IMR-90 (cell line): ENCODE measurements around the gene SRMS. TPM values are rescaled to one million over a fixed set of nuclear protein-coding genes. Genes with fewer than 3 reads are reported as not detected.
"Not testable (repeated sequence)": the region's sequence is repeated elsewhere in the genome, so short reads cannot be mapped to it uniquely, and the experiment has no call there.

ENCODE experiments used
- ATAC-seq: fragments of 200-7000 bp; cut with Tn5 transposase; 2 replicates; pipeline ENCODE4 v1.9.1; 2020; ENCODE audit warnings: low read depth, mild to moderate bottlenecking, moderate library complexity
- BruUV-seq: library from RNA; stranded (reverse); fragments of 400-500 nt; replicated peaks from 2 replicates; lab custom pipeline; 2021; lab: Mats Ljungman, UMichigan
- CTCF ChIA-PET: fragments of 300-600 bp; formaldehyde crosslinking; extraction: SDS; loops from one replicate; lab custom pipeline; 2021; ENCODE audit warnings: antibody characterized with exemption; lab: Yijun Ruan, JAX
- POLR2A ChIA-PET: fragments of 300-600 bp; sonication (Branson Sonifier 250); formaldehyde crosslinking; loops from one replicate; lab custom pipeline; 2022; ENCODE audit warnings: antibody characterized with exemption; ENCODE audit not compliant: unreplicated experiment; lab: Charles Lee
- DNase-seq: peaks from one replicate; pipeline ENCODE4 v3.0.0; 2013
- H2AFZ ChIP-seq: replicated peaks from 2 replicates; pipeline ENCODE3; 2013; ENCODE audit warnings: low read length, mild to moderate bottlenecking; ENCODE audit not compliant: poor library complexity
- H2AK5ac ChIP-seq: 2 replicates; pipeline ENCODE4 v1.6.1; 2013; ENCODE audit warnings: low read depth, low read length, inconsistent platforms
- H2AK9ac ChIP-seq: replicated peaks from 2 replicates; pipeline ENCODE3; 2013; ENCODE audit warnings: mild to moderate bottlenecking, low read depth, low read length, moderate library complexity; ENCODE audit not compliant: poor library complexity
- H2BK120ac ChIP-seq: 2 replicates; pipeline ENCODE4 v1.6.1; 2013; ENCODE audit warnings: low read depth, low read length, inconsistent platforms
- H2BK15ac ChIP-seq: 3 replicates; pipeline ENCODE4 v1.6.1; 2013; ENCODE audit warnings: low read depth, low read length, inconsistent platforms
- H2BK20ac ChIP-seq: 2 replicates; pipeline ENCODE4 v1.6.1; 2013; ENCODE audit warnings: low read depth, mild to moderate bottlenecking, inconsistent platforms, low read length, moderate library complexity
- H2BK5ac ChIP-seq: 2 replicates; pipeline ENCODE4 v1.6.1; 2013; ENCODE audit warnings: mild to moderate bottlenecking, low read depth, low read length, inconsistent platforms; ENCODE audit not compliant: poor library complexity, severe bottlenecking
- H3K14ac ChIP-seq: replicated peaks from 2 replicates; pipeline ENCODE4 v1.6.1; 2013; ENCODE audit warnings: low read depth, low read length, inconsistent platforms
- H3K18ac ChIP-seq: 2 replicates; pipeline ENCODE4 v1.6.1; 2013; ENCODE audit warnings: low read depth, low read length, control low read depth
- H3K23ac ChIP-seq: 2 replicates; pipeline ENCODE4 v1.6.1; 2013; ENCODE audit warnings: low read depth, low read length, inconsistent platforms
- H3K27ac ChIP-seq: 2 replicates; pipeline ENCODE4 v1.5.1; 2013; ENCODE audit warnings: mild to moderate bottlenecking, control low read depth, low read length; ENCODE audit not compliant: insufficient read depth
- H3K27me3 ChIP-seq: 2 replicates; pipeline ENCODE4 v1.6.1; 2013; ENCODE audit warnings: low read length; ENCODE audit not compliant: control insufficient read depth, insufficient read depth
- H3K36me3 ChIP-seq: 2 replicates; pipeline ENCODE4 v1.6.1; 2013; ENCODE audit warnings: low read length, mixed read lengths; ENCODE audit not compliant: control insufficient read depth, insufficient read depth
- H3K4ac ChIP-seq: 2 replicates; pipeline ENCODE4 v1.6.1; 2013; ENCODE audit warnings: low read depth, low read length, inconsistent platforms
- H3K4me1 ChIP-seq: 2 replicates; pipeline ENCODE4 v1.6.1; 2013; ENCODE audit warnings: low read length, mixed read lengths; ENCODE audit not compliant: control insufficient read depth, insufficient read depth
- H3K4me2 ChIP-seq: 2 replicates; pipeline ENCODE4 v1.6.1; 2013; ENCODE audit warnings: low read depth, mild to moderate bottlenecking, control low read depth, low read length, moderate library complexity
- H3K4me3 ChIP-seq: 2 replicates; pipeline ENCODE4 v1.5.1; 2013; ENCODE audit warnings: low read depth, mild to moderate bottlenecking, control low read depth, low read length, moderate library complexity; ENCODE audit not compliant: insufficient read depth
- H3K56ac ChIP-seq: 2 replicates; pipeline ENCODE4 v1.6.1; 2013; ENCODE audit warnings: low read length, inconsistent platforms; ENCODE audit not compliant: insufficient read depth; ENCODE audit errors: extremely low read depth
- H3K79me1 ChIP-seq, 2 experiments: 2 replicates each; pipeline ENCODE4 v1.6.1; 2013; ENCODE audit warnings: low read length in 2 of 2, inconsistent platforms in 1 of 2, low read depth in 1 of 2
- H3K9ac ChIP-seq: 2 replicates; pipeline ENCODE4 v1.6.1; 2013; ENCODE audit warnings: low read depth, low read length, control low read depth
- H3K9me1 ChIP-seq: 2 replicates; pipeline ENCODE4 v1.6.1; 2013; ENCODE audit warnings: low read length, inconsistent platforms; ENCODE audit not compliant: insufficient read depth
- H3K9me3 ChIP-seq: 2 replicates; pipeline ENCODE4 v1.6.1; 2013; ENCODE audit warnings: low read length; ENCODE audit not compliant: control insufficient read depth, insufficient read depth
- H4K20me1 ChIP-seq: 2 replicates; pipeline ENCODE4 v1.6.1; 2013; ENCODE audit warnings: low read length, inconsistent platforms; ENCODE audit not compliant: insufficient read depth
- H4K5ac ChIP-seq: 2 replicates; pipeline ENCODE4 v1.6.1; 2013; ENCODE audit warnings: mild to moderate bottlenecking, low read depth, low read length, control low read depth
- H4K8ac ChIP-seq, 2 experiments: 2 replicates each; pipeline ENCODE4 v1.6.1; 2013; ENCODE audit warnings: low read depth in 2 of 2, low read length in 2 of 2, control low read depth in 1 of 2, inconsistent platforms in 1 of 2
- H4K91ac ChIP-seq: 2 replicates; pipeline ENCODE4 v1.6.1; 2013; ENCODE audit warnings: low read depth, low read length, inconsistent platforms; ENCODE audit not compliant: insufficient read depth
- WGBS, 2 experiments: methylation state at CpG; one replicate each; pipeline versions ENCODE4 v1.1.5 to v1.1.7; 2013; ENCODE audit warnings: missing lambda C conversion rate in 2 of 2; ENCODE audit not compliant: insufficient read length in 1 of 2; ENCODE audit errors: extremely low coverage in 2 of 2; 5-methylcytosine and 5-hydroxymethylcytosine counted together
- dilution Hi-C: fragments of 300-500 bp; cut with HindIII; formaldehyde crosslinking; loops from one replicate; pipeline ENCODE4 v1.14.3; 2018; ENCODE audit warnings: low sequenced_read_pairs; ENCODE audit not compliant: unreplicated experiment
- in situ Hi-C: fragments of 300-500 bp; cut with MboI; formaldehyde crosslinking; loops from 3 replicates; pipeline ENCODE4 v1.14.3; 2019; ENCODE audit warnings: low sequenced_read_pairs, inconsistent platforms, mixed read lengths
- intact Hi-C: fragments of 100-400 bp; cut with micrococcal nuclease; formaldehyde crosslinking; loops from 2 replicates; pipeline ENCODE4 v1.10.0; 2022
- polyA plus RNA-seq, 3 experiments: library from polyadenylated mRNA; depleted of rRNA; stranded (reverse); fragments of >200 nt; gene quantifications; 2 replicates each; pipeline ENCODE4 v1.2.3, GENCODE V29; 2012; ENCODE audit warnings: low replicate concordance in 1 of 3
- total RNA-seq: library from RNA; depleted of rRNA; stranded (reverse); fragments of >200 nt; gene quantifications from 2 replicates; pipeline ENCODE4 v1.2.3, GENCODE V29; 2012
- TF ChIP-seq, protein P1 (sequence below): fragments of 150-350 bp; IDR thresholded peaks from 2 replicates; pipeline ENCODE4 v1.6.1; 2016; ENCODE audit warnings: low read depth, mild to moderate bottlenecking, low read length, moderate library complexity, borderline replicate concordance

The SRMS gene
- total and polyA plus RNA-seq, 2 of the 4 experiments (the other 2 are of a cell fraction): not detected

DNA sequence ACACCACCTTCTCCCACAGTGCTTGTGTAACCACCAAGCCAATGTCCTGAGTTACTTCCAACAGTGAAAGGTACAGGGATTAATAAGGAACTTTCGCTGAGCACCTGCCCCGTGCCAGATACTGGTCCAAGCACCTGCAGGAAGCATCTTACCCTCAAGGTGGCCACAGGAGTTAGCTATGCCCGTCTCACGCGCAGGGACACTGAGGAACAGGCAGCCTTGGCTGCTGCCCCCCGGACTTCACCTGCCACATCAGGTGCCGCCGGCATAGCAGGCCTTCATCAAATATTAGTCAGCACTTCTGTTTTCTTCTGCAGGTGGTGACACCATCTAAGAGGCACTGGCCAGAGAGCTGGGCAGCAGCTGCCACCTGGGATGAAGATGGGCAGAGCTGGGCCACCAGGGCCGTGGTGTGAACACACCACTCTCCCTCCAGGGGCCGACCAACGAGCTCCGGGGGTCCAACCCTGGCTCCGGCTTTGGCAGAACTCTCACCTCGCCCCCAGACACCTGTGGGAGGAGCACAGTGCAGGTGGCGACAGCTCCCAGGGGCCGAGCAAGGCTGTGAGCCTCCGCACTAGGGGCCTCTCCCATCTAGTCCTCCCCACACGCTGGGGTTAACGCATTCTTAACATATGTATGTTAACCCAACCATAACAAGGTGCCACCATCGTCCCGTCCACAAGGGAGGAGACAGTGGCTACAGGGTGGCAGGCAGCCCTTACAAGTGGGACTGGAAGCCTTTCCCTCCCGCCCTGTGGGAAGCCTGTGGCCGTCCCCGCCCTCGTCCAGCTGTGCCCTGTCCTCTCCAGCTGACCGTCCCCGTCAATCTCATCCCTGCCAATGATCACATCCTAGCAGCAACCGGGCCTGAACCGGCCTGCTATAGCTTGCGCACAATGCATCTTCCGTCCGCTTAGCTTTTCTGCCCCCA is 29.9 kb downstream of the SRMS start (continued):
- TF ChIP-seq, protein P1, sequence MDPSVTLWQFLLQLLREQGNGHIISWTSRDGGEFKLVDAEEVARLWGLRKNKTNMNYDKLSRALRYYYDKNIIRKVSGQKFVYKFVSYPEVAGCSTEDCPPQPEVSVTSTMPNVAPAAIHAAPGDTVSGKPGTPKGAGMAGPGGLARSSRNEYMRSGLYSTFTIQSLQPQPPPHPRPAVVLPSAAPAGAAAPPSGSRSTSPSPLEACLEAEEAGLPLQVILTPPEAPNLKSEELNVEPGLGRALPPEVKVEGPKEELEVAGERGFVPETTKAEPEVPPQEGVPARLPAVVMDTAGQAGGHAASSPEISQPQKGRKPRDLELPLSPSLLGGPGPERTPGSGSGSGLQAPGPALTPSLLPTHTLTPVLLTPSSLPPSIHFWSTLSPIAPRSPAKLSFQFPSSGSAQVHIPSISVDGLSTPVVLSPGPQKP: no peak

DNA sequence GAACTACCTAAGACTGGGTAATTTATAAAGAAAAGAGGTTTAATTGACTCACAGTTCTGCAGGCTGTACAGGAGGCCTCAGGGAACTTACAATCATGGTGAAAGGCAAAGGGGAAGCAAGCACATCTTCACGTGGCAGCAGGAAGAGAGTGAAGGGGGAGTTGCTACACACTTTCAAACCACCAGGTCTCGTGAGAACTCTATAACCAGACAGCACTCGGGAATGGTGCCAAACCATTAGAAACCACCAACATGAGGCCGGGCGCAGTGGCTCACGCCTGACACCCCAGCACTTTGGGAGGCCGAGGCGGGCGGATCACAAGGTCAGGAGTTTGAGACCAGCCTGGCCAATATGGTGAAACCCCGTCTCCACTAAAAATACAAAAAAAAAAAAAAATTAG is 33.0 kb downstream of the SRMS start:
- in situ Hi-C loops, H3K9me1 ChIP-seq, H3K4me2 ChIP-seq, H2BK5ac ChIP-seq, intact Hi-C loops, H3K23ac ChIP-seq, H2BK20ac ChIP-seq, H3K79me1 ChIP-seq, H2AK9ac ChIP-seq, H3K27me3 ChIP-seq, CTCF ChIA-PET, BruUV-seq, H2AFZ ChIP-seq, H4K5ac ChIP-seq, H2BK120ac ChIP-seq, ATAC-seq, dilution Hi-C loops, DNase-seq, H3K18ac ChIP-seq, H3K9me3 ChIP-seq, H3K56ac ChIP-seq, H4K8ac ChIP-seq, H3K4me1 ChIP-seq, H2BK15ac ChIP-seq, H3K9ac ChIP-seq, POLR2A ChIA-PET, H3K4ac ChIP-seq, H3K27ac ChIP-seq, H4K20me1 ChIP-seq, H3K4me3 ChIP-seq, H2AK5ac ChIP-seq, H3K14ac ChIP-seq, H3K36me3 ChIP-seq, H4K91ac ChIP-seq: not testable (repeated sequence)
- WGBS, 2 experiments: no CpG with 5 or more reads among the region's 10 CpGs
